PC-9 (cell line): ENCODE results near the gene TNPO2. TPM values are rescaled to one million over a fixed set of nuclear protein-coding genes. Genes with fewer than 3 reads are reported as not detected.

Source experiments
- BruUV-seq: library from RNA; stranded (reverse); fragments of 400-500 nt; replicated peaks from 2 replicates; lab custom pipeline; 2021; lab: Mats Ljungman, UMichigan
- CTCF ChIA-PET: fragments of 300-600 bp; sonication (Branson Sonifier 250); formaldehyde crosslinking; loops from one replicate; lab custom pipeline; 2022; ENCODE audit warnings: antibody characterized with exemption; lab: Charles Lee
- POLR2A ChIA-PET: fragments of 300-600 bp; sonication (Branson Sonifier 250); formaldehyde crosslinking; loops from one replicate; lab custom pipeline; 2022; ENCODE audit warnings: antibody characterized with exemption; ENCODE audit not compliant: unreplicated experiment; lab: Charles Lee
- DNase-seq, 2 experiments: peaks; one replicate each; pipeline versions ENCODE4 v3.0.0 to v3.0.0-alpha.2; 2015 to 2022; ENCODE audit warnings: mixed read lengths in 1 of 2
- H2AFZ ChIP-seq: fragments of 200-600 bp; sonication (generic); 2 replicates; pipeline ENCODE4 v1.8.1; 2017; ENCODE audit warnings: antibody characterized with exemption
- H3F3A ChIP-seq: fragments of 200-600 bp; sonication (generic); 2 replicates; pipeline ENCODE4 v1.8.1; 2017; ENCODE audit warnings: antibody characterized with exemption, mild to moderate bottlenecking, low read depth; ENCODE audit not compliant: insufficient read depth
- H3K27ac ChIP-seq: fragments of 200-600 bp; sonication (generic); 2 replicates; pipeline ENCODE4 v1.6.1; 2016; ENCODE audit warnings: mixed run types
- H3K27me3 ChIP-seq: fragments of 200-600 bp; sonication (generic); 2 replicates; pipeline ENCODE4 v1.6.1; 2016; ENCODE audit warnings: low read depth, mixed run types; ENCODE audit not compliant: insufficient read depth
- H3K36me3 ChIP-seq: fragments of 200-600 bp; sonication (generic); 2 replicates; pipeline ENCODE4 v1.6.1; 2016; ENCODE audit warnings: low read depth, mixed run types
- H3K4me1 ChIP-seq: fragments of 200-600 bp; sonication (generic); replicated peaks from 2 replicates; pipeline ENCODE4 v1.6.1; 2016; ENCODE audit warnings: mixed run types; ENCODE audit not compliant: insufficient read depth
- H3K4me2 ChIP-seq: fragments of 200-600 bp; sonication (generic); 2 replicates; pipeline ENCODE4 v1.6.1; 2017; ENCODE audit warnings: mixed run types
- H3K4me3 ChIP-seq: fragments of 200-600 bp; sonication (generic); 2 replicates; pipeline ENCODE4 v1.6.1; 2016; ENCODE audit warnings: mixed run types
- H3K79me2 ChIP-seq: fragments of 200-600 bp; sonication (generic); 2 replicates; pipeline ENCODE4 v1.6.1; 2017; ENCODE audit warnings: low read depth, mixed run types
- H3K9me2 ChIP-seq: fragments of 200-600 bp; sonication (generic); 2 replicates; pipeline ENCODE4 v1.8.1; 2017; ENCODE audit warnings: mild to moderate bottlenecking; ENCODE audit not compliant: insufficient read depth
- H3K9me3 ChIP-seq: fragments of 200-600 bp; sonication (generic); 2 replicates; pipeline ENCODE4 v1.8.1; 2016; ENCODE audit warnings: low read depth; ENCODE audit not compliant: insufficient read depth
- H4K20me1 ChIP-seq: fragments of 200-600 bp; sonication (generic); 2 replicates; pipeline ENCODE4 v1.8.1; 2017; ENCODE audit not compliant: insufficient read depth
- CTCF ChIP-seq: fragments of 200-600 bp; sonication (generic); conservative IDR thresholded peaks from 2 replicates; pipeline ENCODE4 v1.6.1; 2017; ENCODE audit warnings: mixed run types, antibody characterized with exemption, mild to moderate bottlenecking, moderate library complexity
- EZH2 ChIP-seq: fragments of 200-600 bp; sonication (generic); IDR thresholded peaks from 2 replicates; pipeline ENCODE4 v1.8.0; 2017; ENCODE audit warnings: antibody characterized with exemption, low read depth
- intact Hi-C: fragments of 100-400 bp; cut with micrococcal nuclease; formaldehyde crosslinking; loops from one replicate; pipeline ENCODE4 v1.10.0; 2022; ENCODE audit not compliant: unreplicated experiment
- total RNA-seq: library from RNA; stranded (reverse); gene quantifications from 2 replicates; pipeline ENCODE4 v1.2.3, GENCODE V29; 2021

Gene TNPO2
- total RNA-seq, 1 experiment from 2014 or later: 77.5 TPM

DNA sequence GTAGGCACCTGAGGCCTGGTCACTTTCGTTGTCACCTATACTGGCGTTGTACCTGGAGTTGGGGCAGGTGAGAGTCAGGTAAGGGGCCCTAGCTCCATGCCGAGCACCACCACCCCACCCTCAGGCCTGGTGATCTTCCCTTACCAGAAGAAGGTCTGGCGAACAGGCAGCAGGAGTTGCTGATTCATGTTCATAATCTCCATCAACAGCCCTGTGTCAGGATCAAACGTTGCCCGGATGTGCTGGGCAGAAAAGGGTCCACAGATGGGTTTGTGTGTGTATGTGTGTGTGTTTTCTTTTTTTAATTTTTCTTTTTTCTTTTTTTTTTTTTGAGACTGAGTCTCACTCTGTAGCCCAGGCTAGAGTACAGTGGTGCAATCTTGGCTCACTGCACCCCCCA lies 71.5 kb downstream of the TNPO2 start:
- no peak overlapping the region for H3K4me2 ChIP-seq
- no peak for TF ChIP-seq CTCF
- no peak for TF ChIP-seq EZH2

GRCh38 chr19:12649941-12650340 lies 73.8 kb downstream of the TNPO2 start:
- Histone ChIP-seq H2AFZ (no peak overlapping the region), H3K9me2 (no peaks in the 10 kb centered on the region), H3K27me3 (no peaks in the 10 kb centered on the region), H3K4me2 (no peak overlapping the region), H3F3A (peaks cover 2% of the 10 kb centered on the region; the same call in 1 of the 2 replicates), H3K4me3 (no peak overlapping the region), H3K36me3 (no peaks in the 10 kb centered on the region), H3K9me3 (no peaks in the 10 kb centered on the region), H3K79me2 (no peaks in the 10 kb centered on the region), H3K4me1 (no peaks in the 10 kb centered on the region), H4K20me1 (no peaks in the 10 kb centered on the region), H3K27ac (no peak overlapping the region)
- BruUV-seq: no TSS peak
- TF ChIP-seq CTCF (no peak), EZH2 (no peak)
- intact Hi-C loops: no loop called here
- DNase-seq: no peak
- ChIA-PET CTCF (no interaction called here), POLR2A (interaction anchor here (0.7 kb wide), 1 partner anchor 39 kb away, joined by 5 read pairs; no protein-coding TSS in a partner anchor)

More for the DNA sequence above, 71.5 kb downstream of the TNPO2 start:
- ChIA-PET CTCF (no interaction called here), POLR2A (no interaction called here)
- Histone ChIP-seq H3K27ac (no peak overlapping the region), H3K9me2 (no peaks in the 10 kb centered on the region), H3K27me3 (no peaks in the 10 kb centered on the region), H3K4me3 (no peak overlapping the region), H3K9me3 (no peaks in the 10 kb centered on the region), H3K79me2 (no peaks in the 10 kb centered on the region), H2AFZ (no peak overlapping the region), H3F3A (peaks cover 4% of the 10 kb centered on the region; the same call in 1 of the 2 replicates), H3K4me1 (no peaks in the 10 kb centered on the region), H4K20me1 (no peaks in the 10 kb centered on the region), H3K36me3 (no peaks in the 10 kb centered on the region)
- BruUV-seq: no TSS peak
- DNase-seq: no peak
- intact Hi-C loops: no loop called here

Other genes starting within 250 kb of the TNPO2 start
- 1.6 and 1.8 TPM in 2 replicates for gene ZNF709, start 239.1 kb downstream of the TNPO2 start, total RNA-seq
- 8.3 and 14.8 TPM in 2 replicates for gene ZNF564, start 172.4 kb downstream of the TNPO2 start, total RNA-seq
- 7.5 and 8.9 TPM in 2 replicates for gene ZNF490, start 113.1 kb downstream of the TNPO2 start, total RNA-seq
- 22.4 and 27.7 TPM in 2 replicates for gene ZNF791, start 113.0 kb downstream of the TNPO2 start, total RNA-seq
- gene MAN2B1, start 57.2 kb downstream of the TNPO2 start, total RNA-seq: 41.5 and 48.2 TPM in 2 replicates
- gene WDR83, start 57.1 kb downstream of the TNPO2 start, total RNA-seq: 12.9 and 21.2 TPM in 2 replicates
- 106 and 121 TPM in 2 replicates for gene DHPS, start 42.1 kb downstream of the TNPO2 start, total RNA-seq
- not detected in 2 replicates for gene GNG14, start 35.9 kb downstream of the TNPO2 start, total RNA-seq
- gene FBXW9, start 27.3 kb downstream of the TNPO2 start, total RNA-seq: 21.0 and 21.9 TPM in 2 replicates
- gene TRIR, start 10.8 kb upstream of the TNPO2 start, total RNA-seq: 173 and 194 TPM in 2 replicates
- 72.8 and 81.9 TPM in 2 replicates for gene GET3, start 13.6 kb upstream of the TNPO2 start, total RNA-seq
- not detected in 2 replicates for gene BEST2, start 27.9 kb upstream of the TNPO2 start, total RNA-seq
- 109 and 127 TPM in 2 replicates for gene HOOK2, start 51.6 kb upstream of the TNPO2 start, total RNA-seq
- gene JUNB, start 67.6 kb upstream of the TNPO2 start, total RNA-seq: 70.7 and 87.0 TPM in 2 replicates
- 268 and 271 TPM in 2 replicates for gene PRDX2, start 77.9 kb upstream of the TNPO2 start, total RNA-seq
- 28.8 and 30.0 TPM in 2 replicates for gene THSD8, start 78.1 kb upstream of the TNPO2 start, total RNA-seq
- gene RNASEH2A, start 82.7 kb upstream of the TNPO2 start, total RNA-seq: 38.6 and 60.4 TPM in 2 replicates
- 0.78 and 1.0 TPM in 2 replicates for gene RTBDN, start 110.6 kb upstream of the TNPO2 start, total RNA-seq
- gene MAST1, start 114.6 kb upstream of the TNPO2 start, total RNA-seq: 11.4 and 11.9 TPM in 2 replicates
- gene DNASE2, start 157.5 kb upstream of the TNPO2 start, total RNA-seq: 68.4 and 81.0 TPM in 2 replicates
- gene KLF1, start 163.3 kb upstream of the TNPO2 start, total RNA-seq: 0.22 and 0.25 TPM in 2 replicates
- gene GCDH, start 167.2 kb upstream of the TNPO2 start, total RNA-seq: 23.2 and 27.8 TPM in 2 replicates
- gene SYCE2, start 195.4 kb upstream of the TNPO2 start, total RNA-seq: 2.1 and 2.6 TPM in 2 replicates
- gene FARSA, start 209.8 kb upstream of the TNPO2 start, total RNA-seq: 53.7 and 76.5 TPM in 2 replicates
- gene CALR, start 214.7 kb upstream of the TNPO2 start, total RNA-seq: 606 and 727 TPM in 2 replicates
- gene RAD23A, start 221.9 kb upstream of the TNPO2 start, total RNA-seq: 186 and 187 TPM in 2 replicates
- gene GADD45GIP1, start 233.3 kb upstream of the TNPO2 start, total RNA-seq: 29.1 and 32.5 TPM in 2 replicates
- gene DAND5, start 245.6 kb upstream of the TNPO2 start, total RNA-seq: 0.20 and 0.28 TPM in 2 replicates